NT2/D1 (cell line): ENCODE measurements around the gene AHCYL2.

Source experiments
- DNase-seq: peaks from one replicate; pipeline ENCODE4 v3.0.0-alpha.2; 2011; ENCODE audit warnings: low read depth, low spot score
- H3K27me3 ChIP-seq: 2 replicates; pipeline ENCODE4 v1.6.0; 2011; ENCODE audit warnings: mild to moderate bottlenecking; ENCODE audit not compliant: insufficient read length, insufficient read depth
- H3K36me3 ChIP-seq: 2 replicates; pipeline ENCODE4 v1.6.1; 2011; ENCODE audit warnings: mild to moderate bottlenecking, low read length, mixed read lengths; ENCODE audit not compliant: insufficient read depth, insufficient read length
- H3K4me1 ChIP-seq: 2 replicates; pipeline ENCODE4 v1.5.1; 2011; ENCODE audit not compliant: insufficient read depth, insufficient read length
- H3K4me3 ChIP-seq: 2 replicates; pipeline ENCODE4 v1.5.1; 2011; ENCODE audit warnings: low read depth; ENCODE audit not compliant: insufficient read length
- H3K9ac ChIP-seq: 2 replicates; pipeline ENCODE4 v1.6.0; 2011; ENCODE audit warnings: low read depth; ENCODE audit not compliant: insufficient read length
- H3K9me3 ChIP-seq: 2 replicates; pipeline ENCODE4 v1.5.1; 2011; ENCODE audit warnings: mild to moderate bottlenecking, low read length; ENCODE audit not compliant: insufficient read depth
- SUZ12 ChIP-seq: IDR thresholded peaks from 2 replicates; pipeline ENCODE4 v1.6.1; 2011; ENCODE audit not compliant: insufficient read length, insufficient read depth; ENCODE audit errors: extremely low read depth
- YY1 ChIP-seq: IDR thresholded peaks from 2 replicates; pipeline ENCODE4 v1.6.1; 2011; ENCODE audit not compliant: insufficient read length, insufficient read depth
- ZNF274 ChIP-seq: IDR thresholded peaks from 2 replicates; pipeline ENCODE4 v1.6.1; 2011; ENCODE audit warnings: mild to moderate bottlenecking, low read depth, low read length

The AHCYL2 gene

DNA sequence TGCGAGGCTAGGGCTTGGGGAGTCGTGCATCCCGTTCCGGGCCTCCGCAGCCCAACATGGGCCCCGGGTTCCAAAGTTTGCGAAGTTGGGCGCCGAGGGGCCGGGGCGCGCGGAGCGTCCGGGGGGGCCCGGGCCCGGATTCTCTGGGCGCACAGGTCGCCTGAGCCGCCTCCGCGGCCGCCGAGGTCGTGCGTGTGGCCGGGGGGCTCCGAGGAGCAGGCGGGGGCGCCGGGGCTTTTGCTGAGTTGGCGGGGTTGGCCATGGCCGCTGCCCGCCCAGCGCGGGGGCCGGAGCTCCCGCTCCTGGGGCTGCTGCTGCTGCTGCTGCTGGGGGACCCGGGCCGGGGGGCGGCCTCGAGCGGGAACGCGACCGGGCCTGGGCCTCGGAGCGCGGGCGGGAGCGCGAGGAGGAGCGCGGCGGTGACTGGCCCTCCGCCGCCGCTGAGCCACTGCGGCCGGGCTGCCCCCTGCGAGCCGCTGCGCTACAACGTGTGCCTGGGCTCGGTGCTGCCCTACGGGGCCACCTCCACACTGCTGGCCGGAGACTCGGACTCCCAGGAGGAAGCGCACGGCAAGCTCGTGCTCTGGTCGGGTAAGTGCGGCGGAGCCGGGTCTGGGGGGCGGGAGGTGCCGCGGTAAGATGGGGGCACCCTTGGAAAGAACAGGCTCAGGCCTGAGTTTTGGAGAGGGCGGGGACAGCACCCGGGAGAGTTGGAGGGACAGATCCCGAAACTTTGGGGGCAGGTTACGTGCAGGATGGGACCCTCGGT is 35.8 kb upstream of the AHCYL2 start:
- peaks cover 15% of the 10 kb centered on the region for H3K36me3 ChIP-seq
- no peak for DNase-seq
- TF ChIP-seq YY1 (no peak), ZNF274 (no peak), SUZ12 (no peak)
- H3K9ac ChIP-seq: peak overlapping the region; percentile 95
- H3K4me1 ChIP-seq: peaks cover 3% of the 10 kb centered on the region
- H3K4me3 ChIP-seq: peak overlapping the region; percentile 85
- peaks cover 47% of the 10 kb centered on the region for H3K27me3 ChIP-seq
- H3K9me3 ChIP-seq: no peaks in the 10 kb centered on the region

DNA sequence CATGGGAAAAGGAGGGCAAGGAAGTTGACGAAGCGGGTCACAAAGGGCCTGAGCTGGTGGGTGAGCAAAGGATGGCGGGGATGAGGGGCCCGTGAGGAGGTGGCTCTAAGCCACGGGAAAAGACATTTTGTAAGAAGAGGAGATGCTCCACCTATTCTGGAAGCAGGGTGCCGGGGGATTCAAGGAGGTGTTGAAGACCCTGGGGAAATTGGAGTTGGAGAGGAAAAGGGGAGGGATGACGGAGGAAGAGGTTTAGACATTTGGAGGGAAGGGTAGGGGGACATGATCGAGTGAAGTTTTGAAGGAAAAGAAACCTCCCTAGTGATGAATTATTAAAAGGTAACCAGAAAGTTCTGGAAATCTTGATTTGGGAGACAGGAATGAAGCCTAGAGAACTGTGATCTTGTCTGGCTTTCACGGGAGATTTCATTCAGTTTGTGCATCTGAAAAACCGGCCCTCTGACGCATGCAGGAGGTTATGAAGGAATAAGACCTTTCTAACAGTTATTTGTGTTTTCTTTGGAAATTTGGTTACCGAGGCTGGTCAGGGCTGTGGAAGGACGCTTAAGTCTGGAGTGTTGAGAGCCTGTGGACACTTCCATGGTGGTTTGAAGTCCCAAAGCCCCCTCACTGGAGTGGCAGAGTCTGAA is 35.0 kb upstream of the AHCYL2 start:
- TF ChIP-seq SUZ12 (no peak), YY1 (no peak), ZNF274 (no peak)
- DNase-seq: no peak
- Histone ChIP-seq H3K4me3 (peak overlapping the region; percentile 85), H3K36me3 (peaks cover 15% of the 10 kb centered on the region), H3K9me3 (no peaks in the 10 kb centered on the region), H3K27me3 (peaks cover 46% of the 10 kb centered on the region), H3K4me1 (peaks cover 3% of the 10 kb centered on the region), H3K9ac (peak overlapping the region; percentile 95)

DNA sequence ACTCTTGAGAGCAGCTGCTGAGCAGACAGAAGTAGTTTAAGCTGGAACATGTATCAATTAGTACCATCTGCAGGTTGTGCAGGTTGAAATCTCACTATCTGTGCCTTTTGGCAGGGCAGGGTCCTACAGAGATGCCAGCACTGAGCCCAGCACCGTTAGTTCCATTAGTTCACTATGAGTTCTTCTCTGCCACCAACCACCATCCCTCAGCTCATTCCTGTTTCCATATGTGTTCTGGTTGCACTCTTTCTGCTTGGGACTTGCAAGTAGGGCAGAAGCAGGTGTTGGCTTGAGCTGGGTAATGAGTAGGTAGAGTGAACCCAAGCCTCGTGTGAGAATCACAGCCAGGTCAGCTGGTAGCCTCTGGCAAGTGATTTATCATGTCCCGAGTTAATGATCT is 33.6 kb upstream of the AHCYL2 start:
- no peak overlapping the region for H3K4me3 ChIP-seq
- H3K27me3 ChIP-seq: peaks cover 32% of the 10 kb centered on the region
- H3K36me3 ChIP-seq: peaks cover 15% of the 10 kb centered on the region
- peaks cover 3% of the 10 kb centered on the region for H3K4me1 ChIP-seq
- H3K9ac ChIP-seq: no peak overlapping the region
- DNase-seq: no peak
- TF ChIP-seq ZNF274: no peak
- no peak for TF ChIP-seq SUZ12
- TF ChIP-seq YY1: no peak
- H3K9me3 ChIP-seq: no peaks in the 10 kb centered on the region

DNA sequence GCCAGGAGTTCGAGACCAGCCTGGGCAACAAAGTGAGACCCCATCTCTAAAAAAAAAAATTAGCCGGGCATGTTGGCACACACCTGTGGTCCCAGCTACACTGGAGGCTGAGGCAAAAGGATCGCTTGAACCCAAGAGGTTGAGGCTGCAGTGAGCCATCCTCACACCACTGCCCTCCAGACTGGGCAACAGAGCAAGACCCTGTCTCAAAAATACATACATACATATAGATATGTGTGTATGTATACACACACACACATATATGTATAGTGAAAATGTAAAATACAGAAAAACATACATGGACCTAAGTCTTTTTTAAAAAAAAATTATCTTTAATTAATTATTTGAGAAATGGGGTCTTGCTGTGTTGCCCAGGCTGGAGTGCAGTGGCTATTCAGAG is 30.9 kb upstream of the AHCYL2 start:
- no peak for DNase-seq
- Histone ChIP-seq H3K4me3 (no peak overlapping the region), H3K9me3 (no peaks in the 10 kb centered on the region), H3K27me3 (peaks cover 11% of the 10 kb centered on the region), H3K4me1 (no peaks in the 10 kb centered on the region), H3K9ac (no peak overlapping the region), H3K36me3 (peaks cover 15% of the 10 kb centered on the region)
- no peak for TF ChIP-seq SUZ12
- no peak for TF ChIP-seq YY1
- TF ChIP-seq ZNF274: no peak

DNA sequence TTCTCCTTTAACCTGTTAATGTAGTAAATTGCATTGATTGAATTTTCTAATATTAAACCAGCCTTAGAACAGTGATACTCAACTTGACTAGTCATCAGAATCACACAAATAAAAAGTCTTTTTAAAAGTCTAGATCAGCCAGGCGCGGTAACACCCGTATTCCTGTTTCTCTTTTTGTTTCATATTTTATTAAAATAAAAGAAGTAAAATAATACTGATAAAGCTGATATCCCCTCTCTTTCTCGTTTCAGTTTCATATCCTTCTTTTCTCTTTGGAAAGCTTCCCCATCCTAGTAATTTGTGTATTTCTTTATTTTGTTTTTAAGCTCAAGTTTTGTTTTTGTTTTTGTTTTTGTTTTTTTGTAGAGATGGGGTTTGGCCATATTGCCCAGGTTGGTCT is 27.1 kb upstream of the AHCYL2 start:
- Histone ChIP-seq H3K4me3 (no peak overlapping the region), H3K9me3 (no peaks in the 10 kb centered on the region), H3K9ac (no peak overlapping the region), H3K36me3 (peaks cover 8% of the 10 kb centered on the region), H3K4me1 (no peaks in the 10 kb centered on the region), H3K27me3 (no peaks in the 10 kb centered on the region)
- TF ChIP-seq YY1 (no peak), SUZ12 (no peak), ZNF274 (no peak)
- DNase-seq: no peak

DNA sequence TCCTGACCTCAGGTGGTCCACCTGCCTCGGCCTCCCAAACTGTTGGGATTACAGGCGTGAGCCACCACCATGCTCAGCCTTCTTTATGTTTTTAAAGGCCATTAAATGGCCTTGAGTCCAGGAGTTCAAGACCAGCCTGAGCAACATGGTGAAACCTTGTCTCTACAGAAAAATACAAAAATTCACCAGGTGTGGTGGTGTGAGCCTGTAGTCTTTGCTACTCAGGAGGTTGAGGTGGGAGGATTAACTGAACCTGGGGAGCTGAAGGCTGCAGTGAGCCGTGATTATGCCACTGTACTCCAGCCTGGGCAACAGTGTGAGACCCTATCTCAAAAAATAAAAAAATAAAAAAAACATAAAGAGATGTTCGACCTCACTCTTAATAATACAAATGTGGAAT is 25.4 kb upstream of the AHCYL2 start:
- TF ChIP-seq ZNF274: no peak
- TF ChIP-seq YY1: no peak
- TF ChIP-seq SUZ12: no peak
- no peak overlapping the region for H3K4me3 ChIP-seq
- H3K36me3 ChIP-seq: peaks cover 12% of the 10 kb centered on the region
- no peak overlapping the region for H3K9ac ChIP-seq
- no peaks in the 10 kb centered on the region for H3K27me3 ChIP-seq
- no peaks in the 10 kb centered on the region for H3K9me3 ChIP-seq
- no peaks in the 10 kb centered on the region for H3K4me1 ChIP-seq
- no peak for DNase-seq

DNA sequence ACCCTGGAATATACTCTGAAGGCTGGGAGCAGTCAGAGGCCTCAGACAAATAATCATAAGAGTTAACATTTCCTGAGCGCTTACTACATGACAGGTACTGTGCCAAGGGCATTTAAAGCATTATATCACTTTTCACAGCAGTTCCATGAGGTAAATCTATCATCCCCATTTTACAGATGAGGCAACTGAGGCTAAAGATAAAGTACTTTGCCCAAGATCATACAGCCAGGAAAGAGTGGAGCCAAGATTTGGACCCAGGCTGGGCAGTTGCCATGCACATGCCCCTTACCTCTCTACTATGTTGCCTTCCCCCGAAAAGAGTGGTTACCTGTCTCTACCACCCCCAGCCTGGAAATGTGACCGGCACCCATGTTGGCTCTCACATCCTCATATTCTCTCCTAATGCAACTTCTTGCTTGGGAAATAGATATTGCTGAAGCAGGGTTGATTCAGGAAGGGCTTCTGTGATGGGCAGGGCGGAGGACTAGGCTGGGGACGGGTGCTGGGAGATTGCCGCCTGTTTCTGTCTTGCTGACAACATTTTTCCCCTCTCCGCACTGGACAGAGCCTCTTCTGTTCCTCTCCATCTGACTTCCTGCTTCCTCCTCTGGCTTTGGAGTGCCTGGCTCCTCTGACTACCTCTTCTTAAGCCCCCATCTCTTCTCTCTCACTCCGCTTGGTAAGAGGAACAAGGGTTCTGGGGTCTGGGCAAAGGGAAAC is 22.6 kb upstream of the AHCYL2 start:
- Histone ChIP-seq H3K9ac (no peak overlapping the region), H3K4me1 (no peaks in the 10 kb centered on the region), H3K9me3 (no peaks in the 10 kb centered on the region), H3K27me3 (no peaks in the 10 kb centered on the region), H3K36me3 (peaks cover 34% of the 10 kb centered on the region), H3K4me3 (no peak overlapping the region)
- no peak for DNase-seq
- TF ChIP-seq YY1 (no peak), SUZ12 (no peak), ZNF274 (no peak)
